A673 (cell line): Measurements from ENCODE around the gene SLC35B2. TPM values are rescaled to one million over a fixed set of nuclear protein-coding genes. Genes with fewer than 3 reads are reported as not detected.

ENCODE experiments used
- BruUV-seq: library from RNA; stranded (reverse); fragments of 400-500 nt; replicated peaks from 2 replicates; lab custom pipeline; 2021; lab: Mats Ljungman, UMichigan
- CTCF ChIA-PET: fragments of 300-600 bp; sonication (Branson Sonifier 250); formaldehyde crosslinking; loops from one replicate; lab custom pipeline; 2022; ENCODE audit warnings: antibody characterized with exemption; lab: Charles Lee
- POLR2A ChIA-PET: fragments of 300-600 bp; sonication (Branson Sonifier 250); formaldehyde crosslinking; loops from one replicate; lab custom pipeline; 2022; ENCODE audit warnings: antibody characterized with exemption; ENCODE audit not compliant: low non-redundant PET; lab: Charles Lee
- DNase-seq: peaks from one replicate; pipeline ENCODE4 v3.0.0-alpha.2; 2015; ENCODE audit warnings: low spot score
- H3K27ac ChIP-seq: fragments of 200-600 bp; sonication (generic); 2 replicates; pipeline ENCODE4 v1.5.1; 2016; ENCODE audit warnings: mixed run types, low read depth, mild to moderate bottlenecking, mixed read lengths, antibody characterized with exemption, low read length; ENCODE audit not compliant: poor library complexity, severe bottlenecking
- H3K27me3 ChIP-seq: fragments of 200-600 bp; sonication (generic); replicated peaks from 2 replicates; pipeline ENCODE4 v1.6.1; 2017; ENCODE audit warnings: mixed run types, low read depth, mild to moderate bottlenecking, mixed read lengths, antibody characterized with exemption, low read length; ENCODE audit not compliant: insufficient read depth, poor library complexity
- H3K36me3 ChIP-seq: fragments of 200-600 bp; sonication (generic); 2 replicates; pipeline ENCODE4 v1.6.1; 2016; ENCODE audit warnings: mixed run types, mild to moderate bottlenecking, mixed read lengths, antibody characterized with exemption, low read length; ENCODE audit not compliant: insufficient read depth, poor library complexity, severe bottlenecking
- H3K4me1 ChIP-seq: fragments of 200-600 bp; sonication (generic); 2 replicates; pipeline ENCODE4 v1.6.1; 2017; ENCODE audit warnings: mixed run types, mild to moderate bottlenecking, mixed read lengths, antibody characterized with exemption, low read length; ENCODE audit not compliant: insufficient read depth, poor library complexity, severe bottlenecking
- H3K4me3 ChIP-seq: fragments of 200-600 bp; sonication (generic); 2 replicates; pipeline ENCODE4 v1.5.1; 2016; ENCODE audit warnings: low read depth, mixed run types, mild to moderate bottlenecking, mixed read lengths, low read length; ENCODE audit not compliant: poor library complexity, severe bottlenecking
- H3K9me3 ChIP-seq: fragments of 200-600 bp; sonication (generic); 2 replicates; pipeline ENCODE4 v1.6.1; 2016; ENCODE audit warnings: mixed run types, low read depth, mild to moderate bottlenecking, mixed read lengths, antibody characterized with exemption, low read length; ENCODE audit not compliant: poor library complexity, severe bottlenecking
- CTCF ChIP-seq: fragments of 300-800, 200-600 bp; sonication (generic); conservative IDR thresholded peaks from 2 replicates; pipeline ENCODE4 v1.5.1; 2017; ENCODE audit warnings: low read depth, mild to moderate bottlenecking, antibody characterized with exemption, low read length, moderate library complexity, mixed read lengths
- EZH2 ChIP-seq: fragments of 200-600 bp; sonication (generic); IDR thresholded peaks from 2 replicates; pipeline ENCODE4 v1.6.1; 2017; ENCODE audit warnings: borderline replicate concordance, low read depth, mild to moderate bottlenecking, mixed read lengths, antibody characterized with exemption, low read length; ENCODE audit not compliant: poor library complexity, severe bottlenecking
- intact Hi-C: fragments of 100-400 bp; cut with micrococcal nuclease; formaldehyde crosslinking; loops from one replicate; pipeline ENCODE4 v1.10.0; 2022; ENCODE audit not compliant: unreplicated experiment
- total RNA-seq: library from RNA; stranded (reverse); gene quantifications from 2 replicates; pipeline ENCODE4 v1.2.3, GENCODE V29; 2021

Gene SLC35B2
- total RNA-seq, 1 experiment from 2014 or later = 52.0 TPM

- ChIA-PET CTCF (no interaction called here), POLR2A (interaction anchor here (0.6 to 0.7 kb wide), 2 partner anchors 21 to 80 kb away, joined by 3 to 4 read pairs; no protein-coding TSS in a partner anchor)
- Histone ChIP-seq H3K27me3 (no peaks in the 10 kb centered on the region), H3K36me3 (peaks cover 74% of the 10 kb centered on the region), H3K4me3 (no peak overlapping the region), H3K9me3 (no peaks in the 10 kb centered on the region), H3K4me1 (peaks cover 30% of the 10 kb centered on the region), H3K27ac (no peak overlapping the region)
- no peak for DNase-seq
- TF ChIP-seq EZH2 (no peak), CTCF (no peak)
- BruUV-seq = no TSS peak
- intact Hi-C loops = no loop called here
Observed at GRCh38 chr6:44251576-44252524, 5.5 kb downstream of the SLC35B2 start.

GRCh38 chr6:44250718-44251123 is 6.6 kb downstream of the SLC35B2 start:
- H3K4me3 ChIP-seq = no peak overlapping the region
- H3K4me1 ChIP-seq = peaks cover 20% of the 10 kb centered on the region
- ChIA-PET CTCF (no interaction called here), POLR2A (no interaction called here)
- peaks cover 74% of the 10 kb centered on the region for H3K36me3 ChIP-seq
- BruUV-seq = no TSS peak
- DNase-seq = no peak
- TF ChIP-seq EZH2 (no peak), CTCF (no peak)
- no peaks in the 10 kb centered on the region for H3K9me3 ChIP-seq
- no peaks in the 10 kb centered on the region for H3K27me3 ChIP-seq
- intact Hi-C loops = no loop called here
- no peak overlapping the region for H3K27ac ChIP-seq

- H3K9me3 ChIP-seq = no peaks in the 10 kb centered on the region
- CTCF ChIA-PET = no interaction called here
- H3K27ac ChIP-seq = no peak overlapping the region
- peaks cover 74% of the 10 kb centered on the region for H3K36me3 ChIP-seq
- no peaks in the 10 kb centered on the region for H3K27me3 ChIP-seq
- intact Hi-C loops = no loop called here
- POLR2A ChIA-PET = no interaction called here
- DNase-seq = no peak
- BruUV-seq = TSS peak; percentile 29
- H3K4me3 ChIP-seq = no peak overlapping the region
- peaks cover 20% of the 10 kb centered on the region for H3K4me1 ChIP-seq
- TF ChIP-seq EZH2 = no peak
Observed at GRCh38 chr6:44250067-44250717, 7.1 kb downstream of the SLC35B2 start.
